HG02938 (cell line): Measurements from ENCODE around the gene C2orf81.
A peak's percentile ranks its signal among the peaks of the same experiment; 100 is the strongest.
"Not testable (repeated sequence)": the region's sequence is repeated elsewhere in the genome, so short reads cannot be mapped to it uniquely, and the experiment has no call there.

Source experiments
- ATAC-seq: cut with Tn5 transposase; IDR thresholded peaks from one replicate; pipeline ENCODE4 v1.9.1; 2021; ENCODE audit warnings: mild to moderate bottlenecking, moderate library complexity; ENCODE audit not compliant: unreplicated experiment

C2orf81 gene

GRCh38 chr2:74444498-74445318 lies 23.3 kb upstream of the C2orf81 start:
- no peak for ATAC-seq

GRCh38 chr2:74442483-74443297 lies 21.3 kb upstream of the C2orf81 start:
- not testable (repeated sequence) for ATAC-seq

DNA sequence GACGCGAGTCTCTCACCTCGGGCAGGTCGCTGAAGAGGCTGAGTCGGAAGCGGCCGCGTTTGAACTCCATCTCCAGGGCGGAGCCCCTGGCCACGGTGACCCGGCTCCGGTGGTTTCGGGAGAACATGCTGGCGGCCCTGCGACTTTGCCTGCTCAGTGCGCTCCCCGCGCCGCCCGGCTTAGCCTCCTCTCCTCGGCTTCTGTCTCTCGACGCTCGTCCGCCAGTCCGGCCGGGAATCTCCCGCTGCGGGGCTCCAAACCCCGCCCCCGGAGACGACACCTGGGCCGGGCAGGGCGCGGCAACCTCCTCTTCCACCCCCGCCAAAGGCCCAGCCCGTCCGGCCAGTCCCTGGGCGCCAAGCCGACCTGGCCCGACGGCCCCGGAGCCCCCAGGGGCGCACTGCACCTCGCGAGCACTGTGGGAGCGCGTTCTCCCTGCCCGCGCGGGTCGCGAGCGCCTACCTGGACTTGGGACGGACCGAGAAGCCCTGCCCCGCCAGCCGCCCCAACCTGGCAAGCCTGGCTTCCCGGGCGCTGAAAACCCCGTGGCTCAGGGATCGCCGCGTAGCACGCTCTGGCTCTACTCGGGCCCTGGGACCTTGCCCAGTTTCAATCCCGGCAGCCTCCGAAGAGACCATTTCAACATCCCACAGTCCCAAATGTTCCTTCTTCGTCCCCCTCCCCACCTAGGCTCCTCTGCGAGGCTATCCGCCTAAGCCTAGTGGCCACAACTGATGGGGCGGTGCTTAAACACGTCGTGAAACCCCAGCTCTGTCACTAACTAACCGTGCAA lies 20.5 kb upstream of the C2orf81 start, which contains the start of gene RTKN:
TSS of gene RTKN (minus strand) at position 248 of the 793 bp plus-strand sequence. CDS start at position 127, 121 bp downstream.
- no peak for ATAC-seq

- no peak for ATAC-seq
Observed at GRCh38 chr2:74441170-74441689, 19.8 kb upstream of the C2orf81 start.

- ATAC-seq = peak; percentile 80
Observed at GRCh38 chr2:74440378-74441169, 19.2 kb upstream of the C2orf81 start.

DNA sequence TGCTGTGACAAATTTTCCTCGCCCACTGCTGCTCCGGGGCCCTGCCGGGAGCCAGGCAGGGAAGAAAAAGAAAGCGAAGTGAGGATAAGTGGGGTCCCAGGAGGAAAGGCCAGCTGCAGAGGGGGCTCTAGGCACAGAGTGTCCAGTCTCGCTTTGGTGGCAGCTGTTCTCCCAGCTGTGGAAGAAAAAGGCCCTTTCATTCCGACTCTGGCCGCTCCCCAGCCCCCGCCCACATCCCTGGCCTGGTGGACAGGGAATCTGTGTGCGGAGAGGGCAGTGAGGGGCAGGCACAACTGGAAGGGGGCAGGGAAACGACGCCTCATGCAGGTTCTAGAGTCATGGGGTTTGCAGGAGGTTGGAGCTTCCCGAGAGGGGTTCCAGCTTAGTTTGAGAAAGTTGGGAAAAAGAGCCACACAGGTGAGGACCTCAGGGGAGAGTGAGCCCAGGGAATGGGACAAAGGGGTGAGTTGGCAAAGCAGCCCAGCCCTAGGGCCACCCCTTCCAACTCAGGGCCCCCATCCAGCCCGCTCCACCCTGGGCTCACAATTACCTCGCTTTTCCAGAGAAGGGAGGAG lies 18.5 kb upstream of the C2orf81 start:
- ATAC-seq = no peak

DNA sequence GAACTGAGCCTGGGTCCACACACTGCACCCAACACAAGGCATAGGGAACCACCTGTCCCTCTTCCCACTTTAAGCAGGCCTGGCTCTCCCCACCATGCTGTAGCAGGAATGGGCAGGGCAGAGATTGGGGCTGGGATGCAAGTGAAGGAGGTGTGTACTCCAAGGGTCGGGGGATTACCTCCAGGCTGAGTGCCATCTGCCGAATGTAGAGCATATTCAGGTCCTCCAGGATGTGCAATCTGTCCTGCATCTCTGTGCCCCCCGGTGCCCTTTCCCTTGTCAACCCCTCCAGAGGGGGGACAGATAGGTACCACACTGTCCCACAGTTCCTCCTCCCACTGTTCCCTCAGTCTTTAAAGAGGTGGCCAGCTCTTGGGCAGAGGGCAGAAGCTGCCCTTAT lies 18.0 kb upstream of the C2orf81 start:
- ATAC-seq = no peak

GRCh38 chr2:74438248-74438647 lies 16.8 kb upstream of the C2orf81 start:
- ATAC-seq = no peak

DNA sequence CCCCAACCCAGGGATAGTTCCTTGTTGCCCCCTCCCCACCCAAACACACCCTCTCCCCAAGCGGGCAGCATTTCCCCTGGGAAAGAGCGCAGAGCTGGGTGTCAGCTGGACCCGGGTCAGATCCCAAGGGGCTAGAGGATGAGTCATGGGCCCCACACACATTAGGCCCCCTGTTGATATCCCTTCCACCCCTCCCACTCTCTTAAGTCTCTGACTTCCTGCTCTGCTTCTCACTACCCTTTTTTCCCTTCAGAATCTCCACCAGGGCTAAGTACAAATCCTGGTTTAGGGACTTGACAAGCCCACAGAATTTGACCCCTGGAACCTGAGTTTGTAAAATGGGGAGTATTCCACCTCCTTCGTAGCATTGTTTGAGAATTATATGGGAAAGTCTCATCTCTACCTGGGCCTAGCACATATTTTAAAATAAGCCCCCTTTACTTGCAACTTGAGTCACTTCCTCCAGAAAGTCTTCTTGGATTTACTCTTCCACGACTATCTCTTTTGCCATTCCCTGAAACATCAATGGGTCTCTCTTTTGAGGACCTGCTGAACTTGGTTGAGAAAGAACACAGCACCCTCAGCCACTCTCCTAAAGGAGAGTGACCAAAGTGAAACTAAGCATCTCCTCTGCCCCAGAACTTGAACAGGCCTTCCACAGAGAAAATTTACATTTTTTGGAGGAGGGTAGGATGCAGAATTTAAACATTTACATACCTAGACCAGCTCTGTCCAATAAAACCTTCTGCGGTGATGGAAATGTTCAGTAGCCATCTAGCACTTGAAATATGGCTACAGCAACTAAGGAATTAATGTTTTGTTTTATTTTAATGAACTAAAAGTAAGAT lies 15.7 kb upstream of the C2orf81 start:
- ATAC-seq = no peak

GRCh38 chr2:74436111-74436805 lies 14.8 kb upstream of the C2orf81 start:
- ATAC-seq = no peak

DNA sequence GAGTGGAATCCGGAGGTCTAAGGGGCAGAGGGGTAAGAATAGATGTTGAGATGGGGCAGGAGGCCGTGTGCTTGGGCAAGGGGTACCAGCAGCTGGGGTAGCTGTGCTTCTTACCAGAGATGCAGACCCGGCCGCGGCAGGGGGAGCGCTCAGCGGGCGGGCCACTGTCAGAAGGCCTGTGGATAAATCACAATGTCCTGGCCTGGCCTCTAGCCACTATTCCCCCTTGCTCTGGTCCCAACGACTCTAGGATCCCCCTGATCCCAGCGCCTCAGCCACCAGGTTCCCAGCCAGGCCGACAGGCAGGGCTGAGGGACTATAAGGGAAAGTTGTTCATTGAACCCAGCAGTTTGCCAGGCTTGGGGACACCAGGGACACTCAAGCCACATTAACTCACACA lies 9.1 kb upstream of the C2orf81 start:
- ATAC-seq = no peak

- ATAC-seq = no peak
Observed at GRCh38 chr2:74429487-74430451, 8.3 kb upstream of the C2orf81 start.

DNA sequence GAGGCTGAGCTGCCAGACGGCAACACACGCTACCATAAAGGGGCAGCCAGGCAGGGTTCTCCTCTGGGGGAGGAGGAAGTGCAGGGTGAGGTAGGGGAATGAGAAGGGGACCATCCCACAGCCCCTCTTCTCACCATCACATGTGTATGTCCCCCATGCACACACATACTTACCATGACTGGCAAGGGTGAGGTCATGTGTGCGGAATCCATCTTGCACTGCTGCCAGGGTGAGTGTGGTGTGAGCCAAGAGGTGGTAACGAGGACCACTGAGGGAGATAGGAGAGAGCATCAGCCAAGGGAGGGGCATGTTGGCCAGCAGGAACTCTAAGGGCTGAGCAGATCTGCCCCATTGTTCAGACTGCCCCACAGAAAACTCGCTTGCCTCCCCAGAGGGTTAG lies 7.3 kb upstream of the C2orf81 start:
- no peak for ATAC-seq

DNA sequence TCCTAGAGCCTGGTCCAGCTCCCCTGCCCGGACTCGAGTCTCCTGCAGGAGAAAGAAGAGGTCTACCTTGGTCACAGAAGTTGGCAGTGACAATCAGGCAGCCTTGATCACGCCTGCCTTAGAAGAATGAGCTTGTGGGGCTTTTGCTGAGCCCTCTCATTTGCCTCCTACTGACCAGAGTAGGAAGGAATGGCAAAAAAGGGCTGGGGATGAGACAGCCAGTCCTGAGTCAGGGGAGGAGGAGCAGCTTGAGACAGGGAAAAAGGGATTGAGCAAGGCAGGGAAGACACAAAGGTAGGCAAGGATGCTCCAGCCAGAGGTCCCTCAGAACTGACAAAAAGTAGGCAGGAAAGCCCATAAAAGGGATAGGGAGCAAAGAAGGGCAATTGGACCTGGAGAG lies 6.1 kb upstream of the C2orf81 start:
- ATAC-seq = no peak

GRCh38 chr2:74426181-74426758 lies 4.9 kb upstream of the C2orf81 start:
- ATAC-seq = no peak

DNA sequence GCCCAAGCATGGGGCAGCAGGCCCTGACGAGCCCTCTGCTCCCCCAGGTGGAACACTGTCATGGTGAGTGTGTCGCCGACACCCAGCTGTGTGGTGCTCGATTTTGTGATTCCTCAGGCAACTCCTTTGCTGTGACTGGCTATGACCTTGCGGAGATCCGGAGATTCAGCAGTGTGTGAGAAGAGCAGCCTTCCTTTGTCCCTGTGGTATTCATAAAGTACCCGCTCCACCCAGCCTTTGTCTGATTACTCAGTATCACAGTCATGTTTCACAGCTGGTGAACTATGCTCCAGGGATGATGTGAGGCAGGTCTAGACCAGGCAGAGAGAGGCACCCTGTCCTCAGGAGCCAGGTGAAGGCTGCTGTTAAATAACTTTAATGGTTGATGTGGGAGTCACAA lies 4.1 kb upstream of the C2orf81 start:
- ATAC-seq = no peak

- no peak for ATAC-seq
Observed at GRCh38 chr2:74424995-74425406, 3.6 kb upstream of the C2orf81 start.
